Astrocyte of the spinal cord (primary cell): Measurements from ENCODE around the gene BABAM2.
"Not testable (repeated sequence)": the region's sequence is repeated elsewhere in the genome, so short reads cannot be mapped to it uniquely, and the experiment has no call there.

Source experiments
- DNase-seq: peaks from one replicate; pipeline ENCODE4 v3.0.0; 2011; ENCODE audit warnings: low read depth, low spot score
- H3K4me3 ChIP-seq: 2 replicates; pipeline ENCODE4 v1.5.1; 2011; ENCODE audit warnings: low read depth, mild to moderate bottlenecking, low read length, moderate library complexity
- in situ Hi-C: cut with HindIII; loops from 2 replicates; pipeline ENCODE4 v1.10.0; 2017; ENCODE audit warnings: low sequenced_read_pairs
- TF ChIP-seq, protein P1 (sequence below): IDR thresholded peaks from 2 replicates; pipeline ENCODE4 v1.5.1; 2012; ENCODE audit warnings: low read depth, mild to moderate bottlenecking, low read length, inconsistent platforms

Gene BABAM2

DNA sequence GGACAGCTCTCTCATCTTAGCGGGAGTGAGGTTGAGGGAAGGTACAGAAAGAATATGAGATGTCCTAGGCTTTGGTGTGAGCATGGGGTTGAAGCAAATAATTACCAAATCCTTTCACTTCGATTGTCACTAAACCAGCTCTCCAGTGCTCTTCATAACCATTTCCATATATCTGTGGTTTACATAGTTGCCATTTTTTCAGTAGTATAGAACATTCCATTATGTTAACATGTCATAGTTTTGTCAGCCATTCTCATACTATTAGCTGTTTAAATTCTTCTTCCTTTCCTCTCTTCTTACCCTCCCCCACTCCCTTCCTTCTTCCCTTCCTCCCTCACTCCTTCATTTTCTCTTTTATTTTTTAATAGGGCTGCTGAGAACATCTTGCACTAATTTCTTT, 205.9 kb downstream of the BABAM2 start:
- no peak for DNase-seq
- in situ Hi-C loops: no loop called here
- TF ChIP-seq, protein P1, sequence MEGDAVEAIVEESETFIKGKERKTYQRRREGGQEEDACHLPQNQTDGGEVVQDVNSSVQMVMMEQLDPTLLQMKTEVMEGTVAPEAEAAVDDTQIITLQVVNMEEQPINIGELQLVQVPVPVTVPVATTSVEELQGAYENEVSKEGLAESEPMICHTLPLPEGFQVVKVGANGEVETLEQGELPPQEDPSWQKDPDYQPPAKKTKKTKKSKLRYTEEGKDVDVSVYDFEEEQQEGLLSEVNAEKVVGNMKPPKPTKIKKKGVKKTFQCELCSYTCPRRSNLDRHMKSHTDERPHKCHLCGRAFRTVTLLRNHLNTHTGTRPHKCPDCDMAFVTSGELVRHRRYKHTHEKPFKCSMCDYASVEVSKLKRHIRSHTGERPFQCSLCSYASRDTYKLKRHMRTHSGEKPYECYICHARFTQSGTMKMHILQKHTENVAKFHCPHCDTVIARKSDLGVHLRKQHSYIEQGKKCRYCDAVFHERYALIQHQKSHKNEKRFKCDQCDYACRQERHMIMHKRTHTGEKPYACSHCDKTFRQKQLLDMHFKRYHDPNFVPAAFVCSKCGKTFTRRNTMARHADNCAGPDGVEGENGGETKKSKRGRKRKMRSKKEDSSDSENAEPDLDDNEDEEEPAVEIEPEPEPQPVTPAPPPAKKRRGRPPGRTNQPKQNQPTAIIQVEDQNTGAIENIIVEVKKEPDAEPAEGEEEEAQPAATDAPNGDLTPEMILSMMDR: no peak
- H3K4me3 ChIP-seq: no peak overlapping the region

DNA sequence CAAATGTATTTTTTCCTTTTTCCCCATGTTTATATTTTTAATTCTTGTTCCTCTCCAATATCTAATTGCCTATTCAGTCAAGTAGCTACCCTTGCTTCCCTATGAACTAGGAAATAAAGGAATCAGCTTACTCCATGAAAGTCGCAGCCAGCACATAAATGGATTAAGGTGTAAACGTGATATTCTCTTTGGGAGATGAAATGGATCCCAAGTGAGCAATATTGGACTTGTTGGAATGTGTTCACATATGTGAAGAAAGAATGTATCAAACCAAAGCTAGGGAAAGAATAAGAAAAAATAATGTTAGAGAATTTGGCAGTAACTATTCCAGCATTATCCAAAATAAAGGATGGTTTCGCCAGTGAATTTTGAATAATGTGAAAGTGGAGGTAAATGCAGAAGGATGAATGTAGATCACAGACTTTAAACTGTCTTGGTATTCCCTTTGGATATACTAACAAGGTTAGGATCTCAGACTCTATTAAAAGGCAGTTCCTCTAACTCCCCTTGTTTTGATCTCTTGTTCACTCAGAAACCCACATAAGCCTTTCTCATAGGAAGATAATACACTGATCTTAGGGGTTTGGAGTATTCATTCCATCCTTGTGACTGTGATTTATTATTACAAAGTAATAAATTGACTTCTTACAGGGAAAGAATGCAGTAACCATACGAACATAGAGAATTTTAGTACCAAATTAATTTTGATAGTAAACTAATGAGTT, 208.1 kb downstream of the BABAM2 start:
- H3K4me3 ChIP-seq: no peak overlapping the region
- DNase-seq: no peak
- TF ChIP-seq, protein P1: no peak
- in situ Hi-C loops: no loop called here

DNA sequence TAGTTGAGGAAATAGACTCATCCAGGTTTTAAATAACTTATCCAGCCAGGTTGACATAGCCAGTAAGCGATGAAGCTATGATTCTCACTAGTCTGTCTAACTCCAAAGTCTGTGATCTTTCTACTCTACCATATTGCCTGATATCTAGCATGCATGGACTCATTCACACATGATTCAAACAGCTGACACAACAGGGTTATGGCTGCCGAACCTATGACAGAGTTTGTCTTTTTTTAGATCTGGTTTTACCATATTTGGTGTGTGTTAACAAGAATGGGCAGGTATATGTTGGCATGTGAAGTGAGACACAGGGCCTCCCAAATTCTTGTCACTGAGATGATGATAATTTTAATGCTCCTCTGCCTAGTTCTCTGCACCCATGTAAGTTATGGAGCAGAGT, 210.6 kb downstream of the BABAM2 start:
- TF ChIP-seq, protein P1: no peak
- in situ Hi-C loops: no loop called here

DNA sequence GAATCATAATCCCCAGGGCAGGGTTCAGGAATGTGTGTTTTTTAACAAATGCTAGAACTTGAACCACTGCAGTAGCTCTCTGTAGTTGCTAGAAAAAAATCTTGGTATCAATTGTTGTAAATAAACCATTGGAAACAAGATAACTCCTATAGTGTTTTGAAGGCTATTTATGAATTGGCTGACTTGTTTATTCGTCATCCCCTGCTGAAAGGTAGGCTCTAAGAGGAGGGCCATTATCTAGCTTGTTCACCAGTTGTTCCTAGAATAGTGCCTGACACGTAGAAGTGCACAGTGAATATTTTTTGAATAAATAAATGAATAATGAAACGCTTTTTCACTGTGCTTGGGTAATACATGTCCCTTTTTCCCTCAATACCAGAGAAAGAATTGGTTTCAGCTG, 211.4 kb downstream of the BABAM2 start:
- no peak overlapping the region for H3K4me3 ChIP-seq
- TF ChIP-seq, protein P1: no peak
- peak; percentile 36 for DNase-seq
- in situ Hi-C loops: no loop called here

More for the DNA sequence above, 210.6 kb downstream of the BABAM2 start:
- H3K4me3 ChIP-seq: no peak overlapping the region
- DNase-seq: no peak

DNA sequence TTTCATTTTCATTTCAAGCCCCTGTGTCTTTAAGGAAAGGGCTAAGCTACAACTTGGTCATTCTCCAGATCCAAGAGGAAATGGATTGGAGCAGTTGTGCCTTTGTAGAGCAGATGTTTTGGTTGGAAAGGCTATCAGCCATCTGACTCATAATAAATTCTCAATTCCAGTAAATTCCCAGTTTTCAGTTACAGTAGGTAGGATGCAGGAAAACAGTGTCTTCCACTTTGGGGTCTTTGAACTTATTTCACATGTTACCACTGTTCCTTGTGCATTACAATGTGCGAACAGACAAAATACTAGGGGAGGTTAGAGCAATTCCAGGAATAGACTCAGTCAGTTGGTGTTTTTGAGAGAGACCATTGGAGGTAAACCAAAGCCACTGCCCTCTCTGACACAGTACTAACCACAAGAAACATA, 211.9 kb downstream of the BABAM2 start:
- DNase-seq: peak; percentile 93
- H3K4me3 ChIP-seq: no peak overlapping the region
- in situ Hi-C loops: no loop called here
- TF ChIP-seq, protein P1: no peak

DNA sequence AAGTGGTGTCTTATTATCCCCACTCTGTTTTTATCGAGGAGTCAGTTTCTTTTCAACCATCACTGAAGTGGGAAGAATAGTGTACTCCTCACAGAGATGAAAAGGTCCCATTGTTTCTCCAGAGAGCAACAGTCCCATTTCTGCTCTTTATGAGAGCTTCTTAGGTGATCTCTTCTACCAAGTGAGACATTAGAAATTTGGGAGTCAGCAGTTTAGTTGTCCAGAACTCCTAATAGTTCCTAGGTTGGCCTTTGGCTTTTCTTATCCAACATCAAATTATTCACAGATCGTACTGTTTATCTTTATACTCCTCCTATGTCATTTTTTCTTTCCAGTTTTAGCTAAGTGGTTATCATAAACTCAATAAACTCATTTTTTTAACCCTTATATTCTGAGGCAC, 213.1 kb downstream of the BABAM2 start:
- TF ChIP-seq, protein P1: no peak
- in situ Hi-C loops: no loop called here
- DNase-seq: no peak
- H3K4me3 ChIP-seq: no peak overlapping the region

DNA sequence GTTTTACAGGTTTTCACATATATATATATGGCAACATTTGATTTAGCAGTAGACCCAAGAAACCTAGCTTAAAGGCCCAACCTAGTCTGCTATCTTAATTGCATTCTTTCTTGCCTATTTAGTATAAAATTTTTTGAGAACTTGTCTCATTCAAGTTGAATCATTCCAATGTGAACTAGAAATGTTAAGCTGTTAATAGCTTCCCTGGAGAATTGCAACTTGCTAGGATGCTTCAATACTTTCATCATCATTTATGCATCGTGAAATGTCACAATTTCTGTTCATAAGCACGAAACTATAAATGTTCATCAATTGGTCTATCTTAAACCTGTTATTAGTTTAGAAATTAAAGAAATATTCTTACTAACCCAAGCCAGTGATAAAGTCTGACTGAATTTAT, 217.6 kb downstream of the BABAM2 start:
- TF ChIP-seq, protein P1: no peak
- in situ Hi-C loops: no loop called here
- DNase-seq: no peak
- no peak overlapping the region for H3K4me3 ChIP-seq

DNA sequence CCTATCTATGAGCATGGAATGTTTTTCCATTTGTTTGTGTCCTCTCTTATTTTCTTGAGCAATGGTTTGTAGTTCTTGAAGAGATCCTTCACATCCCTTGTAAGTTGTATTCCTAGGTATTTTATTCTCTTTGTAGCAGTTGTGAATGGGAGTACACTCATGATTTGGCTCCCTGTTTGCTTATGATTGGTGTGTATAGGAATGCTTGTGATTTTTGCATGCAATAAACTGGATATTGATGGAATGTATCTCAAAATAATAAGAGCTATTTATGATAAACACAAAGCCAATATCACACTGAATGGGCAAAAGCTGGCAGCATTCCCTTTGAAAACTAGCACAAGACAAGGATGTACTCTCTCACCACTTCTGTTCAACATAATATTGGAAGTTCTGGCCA, 223.2 kb downstream of the BABAM2 start:
- in situ Hi-C loops, H3K4me3 ChIP-seq, DNase-seq: not testable (repeated sequence)
